ENCODE measurements around the gene STARD13.
"Not testable (repeated sequence)": the region's sequence is repeated elsewhere in the genome, so short reads cannot be mapped to it uniquely, and the experiment has no call there.

STARD13 gene

GRCh38 chr13:33242984-33243617, 42.5 kb downstream of the STARD13 start:
- Histone ChIP-seq H3K4me1 (ENCODE audit: insufficient read depth, insufficient read length) (no peaks in the 10 kb centered on the region), H3K27me3 (ENCODE audit: insufficient read depth, insufficient read length) (no peaks in the 10 kb centered on the region), H3K36me3 (ENCODE audit: insufficient read depth, insufficient read length, low read length) (no peaks in the 10 kb centered on the region), H3K9ac (ENCODE audit: insufficient read length, low read depth) (no peak overlapping the region), H3K9me3 (ENCODE audit: insufficient read depth, low read length) (no peaks in the 10 kb centered on the region; the same call in 1 of the 2 replicates), H3K4me3 (ENCODE audit: insufficient read length, low read depth) (no peak overlapping the region)
- DNase-seq (ENCODE audit: low read depth, low spot score) = no peak
- TF ChIP-seq YY1 (IDR thresholded peaks at IDR 0.05; ENCODE audit: insufficient read depth, insufficient read length) = no peak

GRCh38 chr13:33242372-33242771, 43.2 kb downstream of the STARD13 start:
- H3K9ac ChIP-seq (ENCODE audit: insufficient read length, low read depth); H3K4me1 ChIP-seq (ENCODE audit: insufficient read depth, insufficient read length); H3K4me3 ChIP-seq (ENCODE audit: insufficient read length, low read depth); H3K9me3 ChIP-seq (ENCODE audit: insufficient read depth, low read length); DNase-seq (ENCODE audit: low read depth, low spot score); H3K36me3 ChIP-seq (ENCODE audit: insufficient read depth, insufficient read length, low read length); H3K27me3 ChIP-seq (ENCODE audit: insufficient read depth, insufficient read length): not testable (repeated sequence)

GRCh38 chr13:33236021-33236420, 49.5 kb downstream of the STARD13 start:
- Histone ChIP-seq H3K27me3 (ENCODE audit: insufficient read depth, insufficient read length) (no peaks in the 10 kb centered on the region), H3K36me3 (ENCODE audit: insufficient read depth, insufficient read length, low read length) (no peaks in the 10 kb centered on the region), H3K4me1 (ENCODE audit: insufficient read depth, insufficient read length) (no peaks in the 10 kb centered on the region), H3K9me3 (ENCODE audit: insufficient read depth, low read length) (peaks cover 12% of the 10 kb centered on the region; the same call in 1 of the 2 replicates), H3K9ac (ENCODE audit: insufficient read length, low read depth) (no peak overlapping the region), H3K4me3 (ENCODE audit: insufficient read length, low read depth) (no peak overlapping the region)
- no peak for DNase-seq (ENCODE audit: low read depth, low spot score)
- no peak for TF ChIP-seq SUZ12 (IDR thresholded peaks at IDR 0.05; ENCODE audit: extremely low read depth, insufficient read depth, insufficient read length)
- TF ChIP-seq YY1 (IDR thresholded peaks at IDR 0.05; ENCODE audit: insufficient read depth, insufficient read length) = no peak
- TF ChIP-seq ZNF274 (IDR thresholded peaks at IDR 0.05; ENCODE audit: low read depth, low read length) = no peak

- Histone ChIP-seq H3K9ac (ENCODE audit: insufficient read length, low read depth) (no peak overlapping the region), H3K36me3 (ENCODE audit: insufficient read depth, insufficient read length, low read length) (no peaks in the 10 kb centered on the region), H3K4me1 (ENCODE audit: insufficient read depth, insufficient read length) (no peaks in the 10 kb centered on the region), H3K4me3 (ENCODE audit: insufficient read length, low read depth) (no peak overlapping the region), H3K9me3 (ENCODE audit: insufficient read depth, low read length) (peaks cover 12% of the 10 kb centered on the region; the same call in 1 of the 2 replicates), H3K27me3 (ENCODE audit: insufficient read depth, insufficient read length) (no peaks in the 10 kb centered on the region)
- no peak for DNase-seq (ENCODE audit: low read depth, low spot score)
- no peak for TF ChIP-seq ZNF274 (IDR thresholded peaks at IDR 0.05; ENCODE audit: low read depth, low read length)
- no peak for TF ChIP-seq SUZ12 (IDR thresholded peaks at IDR 0.05; ENCODE audit: extremely low read depth, insufficient read depth, insufficient read length)
- no peak for TF ChIP-seq YY1 (IDR thresholded peaks at IDR 0.05; ENCODE audit: insufficient read depth, insufficient read length)
These were observed 50.0 kb downstream of the STARD13 start for GRCh38 chr13:33235564-33235963.

- TF ChIP-seq YY1 (IDR thresholded peaks at IDR 0.05; ENCODE audit: insufficient read depth, insufficient read length) = no peak
- no peak for TF ChIP-seq ZNF274 (IDR thresholded peaks at IDR 0.05; ENCODE audit: low read depth, low read length)
- no peak for TF ChIP-seq SUZ12 (IDR thresholded peaks at IDR 0.05; ENCODE audit: extremely low read depth, insufficient read depth, insufficient read length)
- Histone ChIP-seq H3K27me3 (ENCODE audit: insufficient read depth, insufficient read length) (no peaks in the 10 kb centered on the region), H3K4me1 (ENCODE audit: insufficient read depth, insufficient read length) (no peaks in the 10 kb centered on the region), H3K36me3 (ENCODE audit: insufficient read depth, insufficient read length, low read length) (no peaks in the 10 kb centered on the region), H3K9me3 (ENCODE audit: insufficient read depth, low read length) (peaks cover 12% of the 10 kb centered on the region; the same call in 1 of the 2 replicates), H3K9ac (ENCODE audit: insufficient read length, low read depth) (no peak overlapping the region), H3K4me3 (ENCODE audit: insufficient read length, low read depth) (no peak overlapping the region)
- DNase-seq (ENCODE audit: low read depth, low spot score) = no peak
These were observed 50.5 kb downstream of the STARD13 start for GRCh38 chr13:33235078-33235477.

- H3K9ac ChIP-seq (ENCODE audit: insufficient read length, low read depth) = no peak overlapping the region
- H3K4me3 ChIP-seq (ENCODE audit: insufficient read length, low read depth) = no peak overlapping the region
- peaks cover 2% of the 10 kb centered on the region for H3K4me1 ChIP-seq (ENCODE audit: insufficient read depth, insufficient read length)
- no peaks in the 10 kb centered on the region for H3K36me3 ChIP-seq (ENCODE audit: insufficient read depth, insufficient read length, low read length)
- DNase-seq (ENCODE audit: low read depth, low spot score) = no peak
- no peaks in the 10 kb centered on the region for H3K27me3 ChIP-seq (ENCODE audit: insufficient read depth, insufficient read length)
- TF ChIP-seq YY1 (IDR thresholded peaks at IDR 0.05; ENCODE audit: insufficient read depth, insufficient read length) (no peak), ZNF274 (IDR thresholded peaks at IDR 0.05; ENCODE audit: low read depth, low read length) (no peak), SUZ12 (IDR thresholded peaks at IDR 0.05; ENCODE audit: extremely low read depth, insufficient read depth, insufficient read length) (no peak)
- peaks cover 12% of the 10 kb centered on the region; the same call in 1 of the 2 replicates for H3K9me3 ChIP-seq (ENCODE audit: insufficient read depth, low read length)
These were observed 52.0 kb downstream of the STARD13 start for GRCh38 chr13:33233547-33233946.

- H3K36me3 ChIP-seq (ENCODE audit: insufficient read depth, insufficient read length, low read length) = no peaks in the 10 kb centered on the region
- no peaks in the 10 kb centered on the region for H3K27me3 ChIP-seq (ENCODE audit: insufficient read depth, insufficient read length)
- peaks cover 2% of the 10 kb centered on the region for H3K4me1 ChIP-seq (ENCODE audit: insufficient read depth, insufficient read length)
- peaks cover 12% of the 10 kb centered on the region; the same call in 1 of the 2 replicates for H3K9me3 ChIP-seq (ENCODE audit: insufficient read depth, low read length)
- H3K4me3 ChIP-seq (ENCODE audit: insufficient read length, low read depth) = no peak overlapping the region
- H3K9ac ChIP-seq (ENCODE audit: insufficient read length, low read depth) = no peak overlapping the region
- no peak for DNase-seq (ENCODE audit: low read depth, low spot score)
- no peak for TF ChIP-seq YY1 (IDR thresholded peaks at IDR 0.05; ENCODE audit: insufficient read depth, insufficient read length)
- TF ChIP-seq SUZ12 (IDR thresholded peaks at IDR 0.05; ENCODE audit: extremely low read depth, insufficient read depth, insufficient read length) = no peak
- TF ChIP-seq ZNF274 (IDR thresholded peaks at IDR 0.05; ENCODE audit: low read depth, low read length) = no peak
These were observed 52.7 kb downstream of the STARD13 start for GRCh38 chr13:33232883-33233282.

Data from NT2/D1 (cell line).